ENCODE data around the gene GRIP1.

Gene GRIP1

GRCh38 chr12:66397574-66398290, 281.1 kb downstream of the GRIP1 start:
- DNase-seq (no peak), ATAC-seq (ENCODE audit: insufficient read depth, low read depth) (no peak)
- Histone ChIP-seq H3K9me3 (ENCODE audit: insufficient read depth, low read length, severe bottlenecking) (no peaks in the 10 kb centered on the region), H3K36me3 (ENCODE audit: insufficient read depth, low read length) (no peaks in the 10 kb centered on the region), H3K27ac (ENCODE audit: low read length) (no peak overlapping the region), H3K4me1 (ENCODE audit: insufficient read depth, low read length) (peaks cover 12% of the 10 kb centered on the region), H3K79me2 (ENCODE audit: insufficient read depth, low read length) (no peaks in the 10 kb centered on the region), H3K4me3 (ENCODE audit: low read depth in 1 of 2, low read length in 2 of 2) (no peak overlapping the region), H3K4me2 (ENCODE audit: insufficient read depth, low read length) (no peak overlapping the region), H3K27me3 (ENCODE audit: insufficient read depth, low read length, poor library complexity) (peaks cover 12% of the 10 kb centered on the region), H4K20me1 (ENCODE audit: insufficient read depth, low read length) (no peaks in the 10 kb centered on the region), H2AFZ (ENCODE audit: low read depth, low read length) (no peak overlapping the region), H3K9ac (ENCODE audit: low read depth, low read length) (no peak overlapping the region)
- TF ChIP-seq EZH2 (IDR thresholded peaks at IDR 0.05; ENCODE audit: borderline replicate concordance, low read depth, low read length, severe bottlenecking) (no peak), CTCF (IDR thresholded peaks at IDR 0.05; ENCODE audit: borderline replicate concordance, extremely low read depth, low read length, poor library complexity, severe bottlenecking) (no peak)

GRCh38 chr12:66393890-66394289, 285.0 kb downstream of the GRIP1 start:
- Histone ChIP-seq H3K27me3 (ENCODE audit: insufficient read depth, low read length, poor library complexity) (peaks cover 16% of the 10 kb centered on the region), H3K79me2 (ENCODE audit: insufficient read depth, low read length) (no peaks in the 10 kb centered on the region), H3K4me3 (ENCODE audit: low read depth in 1 of 2, low read length in 2 of 2) (no peak overlapping the region), H3K9me3 (ENCODE audit: insufficient read depth, low read length, severe bottlenecking) (no peaks in the 10 kb centered on the region), H3K27ac (ENCODE audit: low read length) (no peak overlapping the region), H3K9ac (ENCODE audit: low read depth, low read length) (no peak overlapping the region), H3K36me3 (ENCODE audit: insufficient read depth, low read length) (no peaks in the 10 kb centered on the region), H4K20me1 (ENCODE audit: insufficient read depth, low read length) (no peaks in the 10 kb centered on the region), H3K4me1 (ENCODE audit: insufficient read depth, low read length) (peaks cover 12% of the 10 kb centered on the region), H3K4me2 (ENCODE audit: insufficient read depth, low read length) (no peak overlapping the region), H2AFZ (ENCODE audit: low read depth, low read length) (no peak overlapping the region)
- ATAC-seq (ENCODE audit: insufficient read depth, low read depth): peak; percentile 94
- peak; percentile 10 for DNase-seq
- TF ChIP-seq EZH2 (IDR thresholded peaks at IDR 0.05; ENCODE audit: borderline replicate concordance, low read depth, low read length, severe bottlenecking) (no peak), CTCF (IDR thresholded peaks at IDR 0.05; ENCODE audit: borderline replicate concordance, extremely low read depth, low read length, poor library complexity, severe bottlenecking) (no peak)

GRCh38 chr12:66392266-66392915, 286.5 kb downstream of the GRIP1 start:
- no peak overlapping the region for H3K4me2 ChIP-seq (ENCODE audit: insufficient read depth, low read length)
- H3K4me1 ChIP-seq (ENCODE audit: insufficient read depth, low read length): peaks cover 12% of the 10 kb centered on the region
- H3K36me3 ChIP-seq (ENCODE audit: insufficient read depth, low read length): no peaks in the 10 kb centered on the region
- no peak overlapping the region for H2AFZ ChIP-seq (ENCODE audit: low read depth, low read length)
- ATAC-seq (ENCODE audit: insufficient read depth, low read depth) (no peak), DNase-seq (no peak)
- H3K4me3 ChIP-seq (ENCODE audit: low read depth in 1 of 2, low read length in 2 of 2): no peak overlapping the region
- peaks cover 16% of the 10 kb centered on the region for H3K27me3 ChIP-seq (ENCODE audit: insufficient read depth, low read length, poor library complexity)
- no peak overlapping the region for H3K9ac ChIP-seq (ENCODE audit: low read depth, low read length)
- H3K27ac ChIP-seq (ENCODE audit: low read length): no peak overlapping the region
- no peaks in the 10 kb centered on the region for H4K20me1 ChIP-seq (ENCODE audit: insufficient read depth, low read length)
- H3K79me2 ChIP-seq (ENCODE audit: insufficient read depth, low read length): no peaks in the 10 kb centered on the region
- no peaks in the 10 kb centered on the region for H3K9me3 ChIP-seq (ENCODE audit: insufficient read depth, low read length, severe bottlenecking)
- TF ChIP-seq CTCF (IDR thresholded peaks at IDR 0.05; ENCODE audit: borderline replicate concordance, extremely low read depth, low read length, poor library complexity, severe bottlenecking) (no peak), EZH2 (IDR thresholded peaks at IDR 0.05; ENCODE audit: borderline replicate concordance, low read depth, low read length, severe bottlenecking) (no peak)

Measured in DND-41 (cell line).